HG03565 (cell line): ENCODE measurements around the gene CHST8.
"Not testable (repeated sequence)": the region's sequence is repeated elsewhere in the genome, so short reads cannot be mapped to it uniquely, and the experiment has no call there.

ENCODE experiments used
- ATAC-seq: cut with Tn5 transposase; IDR thresholded peaks from one replicate; pipeline ENCODE4 v1.9.1; 2021; ENCODE audit warnings: mild to moderate bottlenecking, moderate library complexity; ENCODE audit not compliant: unreplicated experiment

Gene CHST8

GRCh38 chr19:33689138-33689746 is 67.5 kb downstream of the CHST8 start:
- no peak for ATAC-seq

- no peak for ATAC-seq
Observed at GRCh38 chr19:33689868-33690267, 68.1 kb downstream of the CHST8 start.

- ATAC-seq, result no peak
Observed at GRCh38 chr19:33690378-33691029, 68.8 kb downstream of the CHST8 start.

- ATAC-seq, result no peak
Observed at GRCh38 chr19:33691030-33691427, 69.3 kb downstream of the CHST8 start.

GRCh38 chr19:33691736-33692135 is 70.0 kb downstream of the CHST8 start:
- no peak for ATAC-seq

- no peak for ATAC-seq
Observed at GRCh38 chr19:33693678-33694077, 71.9 kb downstream of the CHST8 start.

- ATAC-seq, result not testable (repeated sequence)
Observed at GRCh38 chr19:33695547-33695946, 73.8 kb downstream of the CHST8 start.

GRCh38 chr19:33697766-33698165 is 76.0 kb downstream of the CHST8 start:
- ATAC-seq, result no peak

- no peak for ATAC-seq
Observed at GRCh38 chr19:33698576-33699435, 77.1 kb downstream of the CHST8 start.

GRCh38 chr19:33699754-33700407 is 78.1 kb downstream of the CHST8 start:
- no peak for ATAC-seq

- ATAC-seq, result no peak
Observed at GRCh38 chr19:33700408-33701013, 78.8 kb downstream of the CHST8 start.

- no peak for ATAC-seq
Observed at GRCh38 chr19:33701565-33701964, 79.8 kb downstream of the CHST8 start.

GRCh38 chr19:33702606-33703437 is 81.1 kb downstream of the CHST8 start:
- ATAC-seq, result no peak

- no peak for ATAC-seq
Observed at GRCh38 chr19:33703438-33703750, 81.6 kb downstream of the CHST8 start.

- ATAC-seq, result no peak
Observed at GRCh38 chr19:33703821-33704220, 82.1 kb downstream of the CHST8 start.

GRCh38 chr19:33704271-33704670 is 82.5 kb downstream of the CHST8 start:
- no peak for ATAC-seq

- no peak for ATAC-seq
Observed at GRCh38 chr19:33705090-33705847, 83.5 kb downstream of the CHST8 start.

- ATAC-seq, result no peak
Observed at GRCh38 chr19:33705860-33706259, 84.1 kb downstream of the CHST8 start.

- no peak for ATAC-seq
Observed at GRCh38 chr19:33706631-33707030, 84.9 kb downstream of the CHST8 start.

GRCh38 chr19:33712268-33712667 is 90.5 kb downstream of the CHST8 start:
- ATAC-seq, result no peak
